ENCODE data around the gene CAMSAP2.

Gene CAMSAP2, protein sequence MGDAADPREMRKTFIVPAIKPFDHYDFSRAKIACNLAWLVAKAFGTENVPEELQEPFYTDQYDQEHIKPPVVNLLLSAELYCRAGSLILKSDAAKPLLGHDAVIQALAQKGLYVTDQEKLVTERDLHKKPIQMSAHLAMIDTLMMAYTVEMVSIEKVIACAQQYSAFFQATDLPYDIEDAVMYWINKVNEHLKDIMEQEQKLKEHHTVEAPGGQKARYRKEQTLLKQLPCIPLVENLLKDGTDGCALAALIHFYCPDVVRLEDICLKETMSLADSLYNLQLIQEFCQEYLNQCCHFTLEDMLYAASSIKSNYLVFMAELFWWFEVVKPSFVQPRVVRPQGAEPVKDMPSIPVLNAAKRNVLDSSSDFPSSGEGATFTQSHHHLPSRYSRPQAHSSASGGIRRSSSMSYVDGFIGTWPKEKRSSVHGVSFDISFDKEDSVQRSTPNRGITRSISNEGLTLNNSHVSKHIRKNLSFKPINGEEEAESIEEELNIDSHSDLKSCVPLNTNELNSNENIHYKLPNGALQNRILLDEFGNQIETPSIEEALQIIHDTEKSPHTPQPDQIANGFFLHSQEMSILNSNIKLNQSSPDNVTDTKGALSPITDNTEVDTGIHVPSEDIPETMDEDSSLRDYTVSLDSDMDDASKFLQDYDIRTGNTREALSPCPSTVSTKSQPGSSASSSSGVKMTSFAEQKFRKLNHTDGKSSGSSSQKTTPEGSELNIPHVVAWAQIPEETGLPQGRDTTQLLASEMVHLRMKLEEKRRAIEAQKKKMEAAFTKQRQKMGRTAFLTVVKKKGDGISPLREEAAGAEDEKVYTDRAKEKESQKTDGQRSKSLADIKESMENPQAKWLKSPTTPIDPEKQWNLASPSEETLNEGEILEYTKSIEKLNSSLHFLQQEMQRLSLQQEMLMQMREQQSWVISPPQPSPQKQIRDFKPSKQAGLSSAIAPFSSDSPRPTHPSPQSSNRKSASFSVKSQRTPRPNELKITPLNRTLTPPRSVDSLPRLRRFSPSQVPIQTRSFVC (N-terminal part only)

DNA sequence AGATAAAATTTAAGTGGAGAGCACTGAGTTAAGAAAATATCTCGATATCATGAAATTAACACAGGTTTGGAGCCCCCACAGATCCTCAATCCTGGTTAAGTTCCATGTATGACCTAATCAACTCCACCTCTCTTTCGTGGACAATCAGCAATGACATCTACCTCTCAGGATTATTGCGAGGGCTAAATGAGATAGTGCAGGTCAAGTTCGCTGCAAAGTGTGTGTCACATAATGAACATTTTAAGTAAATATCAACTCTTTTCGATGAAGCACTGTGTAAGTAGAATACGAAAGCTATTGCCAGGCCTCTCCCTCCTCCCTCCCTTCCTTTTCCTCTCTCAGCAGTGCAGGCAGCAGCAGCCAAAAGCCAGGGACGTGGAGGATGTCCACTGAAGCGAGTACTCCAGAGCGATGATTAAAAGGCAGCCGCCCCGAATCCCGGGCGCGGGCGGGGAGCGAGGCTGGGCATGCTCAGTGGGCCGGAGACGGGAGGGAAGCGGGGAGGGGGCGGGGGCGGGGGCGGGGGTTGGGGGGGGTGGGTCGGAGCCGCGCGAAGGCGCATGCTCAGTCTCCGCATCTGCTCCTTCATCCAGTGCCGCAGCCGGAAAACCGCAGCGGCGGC is at the start of gene CAMSAP2:
Gene CAMSAP2, plus strand, starts transcription at position 567 of the 622 bp plus-strand sequence. CDS start 935 bp downstream, outside the sequence.
- DNase-seq (ENCODE audit: insufficient read length, low spot score) (peak; percentile 84), FAIRE-seq (no peak)
- TF ChIP-seq POLR2A (IDR thresholded peaks at IDR 0.05; ENCODE audit: low read depth, low read length) = peak; percentile 80

DNA sequence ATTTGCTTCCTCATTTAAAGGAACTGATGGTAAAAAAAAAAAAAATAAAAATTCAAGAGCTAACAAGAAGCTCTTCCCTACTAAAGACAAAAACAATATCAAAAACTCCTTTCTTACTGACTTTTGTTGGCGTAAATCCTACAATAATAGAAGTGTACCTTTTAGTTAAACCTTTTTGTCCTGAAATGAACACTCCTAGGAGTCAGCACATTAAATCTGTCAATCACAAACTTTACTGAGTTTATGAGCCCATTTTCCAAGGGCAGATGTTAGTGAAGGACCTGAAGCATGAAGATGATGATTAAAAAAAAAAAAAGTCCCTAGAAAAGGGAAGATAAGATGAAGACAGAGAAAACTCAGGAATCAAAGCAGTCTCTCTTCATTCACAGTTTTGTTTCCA is 46.4 kb upstream of the CAMSAP2 start:
- FAIRE-seq = no peak
- TF ChIP-seq POLR2A (IDR thresholded peaks at IDR 0.05; ENCODE audit: low read depth, low read length) = no peak
- DNase-seq (ENCODE audit: insufficient read length, low spot score) = no peak

DNA sequence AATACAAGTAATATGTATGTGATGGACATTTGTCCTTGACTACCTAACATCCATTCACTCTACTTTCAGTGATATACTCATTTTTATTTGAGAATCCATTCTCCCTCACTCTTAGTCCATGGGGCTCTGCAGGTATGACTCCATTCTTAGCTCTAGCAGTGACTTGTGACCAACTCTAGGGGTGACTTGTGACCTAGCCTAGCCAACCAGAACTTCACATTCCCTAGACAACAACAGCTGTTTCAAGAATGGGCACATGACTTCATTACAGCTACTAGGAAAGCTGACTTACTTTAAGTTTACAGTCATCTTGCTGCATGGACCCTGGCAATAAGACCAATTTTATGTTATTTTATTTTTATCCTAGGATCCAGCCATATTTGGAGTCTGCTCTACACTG is 45.4 kb upstream of the CAMSAP2 start:
- TF ChIP-seq POLR2A (IDR thresholded peaks at IDR 0.05; ENCODE audit: low read depth, low read length) = no peak
- FAIRE-seq (no peak), DNase-seq (ENCODE audit: insufficient read length, low spot score) (no peak)

DNA sequence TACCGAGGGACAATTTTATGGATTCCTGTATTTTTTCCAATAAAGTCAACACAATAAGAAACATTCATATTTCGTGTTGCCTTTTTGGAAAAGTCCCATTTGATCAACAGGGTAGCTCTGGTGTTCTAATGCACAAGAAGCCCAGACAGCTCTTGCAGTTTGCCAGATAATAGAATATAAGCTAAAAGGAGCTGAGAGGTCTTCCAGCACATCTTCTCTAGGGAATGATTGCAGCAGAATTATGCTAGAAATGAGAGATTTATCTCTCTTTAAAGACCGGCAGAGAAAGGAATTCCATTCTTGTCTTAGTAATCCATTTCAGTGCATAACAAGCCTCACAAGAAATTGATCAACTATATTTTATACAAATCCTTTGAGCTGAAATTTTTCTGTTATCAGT is 44.0 kb upstream of the CAMSAP2 start:
- DNase-seq (ENCODE audit: insufficient read length, low spot score) (no peak), FAIRE-seq (no peak)
- TF ChIP-seq POLR2A (IDR thresholded peaks at IDR 0.05; ENCODE audit: low read depth, low read length) = no peak

DNA sequence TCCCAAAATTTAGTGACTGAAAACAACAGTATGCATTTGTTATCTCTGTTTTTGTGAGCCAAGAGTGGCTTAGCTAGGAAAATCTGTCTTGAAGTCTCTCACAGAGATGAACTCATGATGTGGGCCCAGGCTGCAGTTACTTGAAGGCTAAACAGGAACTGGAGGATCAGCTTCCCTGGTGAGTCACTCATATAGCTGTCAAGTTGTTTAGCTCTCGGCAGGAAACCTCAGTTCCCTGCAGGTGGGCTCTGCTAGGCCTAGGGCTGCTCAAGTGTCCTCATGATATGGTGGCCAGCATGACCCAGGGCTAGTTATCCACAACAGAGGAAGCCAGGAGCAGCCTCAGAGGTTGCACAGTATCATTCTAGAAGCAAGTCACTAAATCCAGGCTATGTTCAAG is 38.8 kb upstream of the CAMSAP2 start:
- peak; percentile 55 for FAIRE-seq
- TF ChIP-seq POLR2A (IDR thresholded peaks at IDR 0.05; ENCODE audit: low read depth, low read length) = no peak
- DNase-seq (ENCODE audit: insufficient read length, low spot score) = peak; percentile 23

DNA sequence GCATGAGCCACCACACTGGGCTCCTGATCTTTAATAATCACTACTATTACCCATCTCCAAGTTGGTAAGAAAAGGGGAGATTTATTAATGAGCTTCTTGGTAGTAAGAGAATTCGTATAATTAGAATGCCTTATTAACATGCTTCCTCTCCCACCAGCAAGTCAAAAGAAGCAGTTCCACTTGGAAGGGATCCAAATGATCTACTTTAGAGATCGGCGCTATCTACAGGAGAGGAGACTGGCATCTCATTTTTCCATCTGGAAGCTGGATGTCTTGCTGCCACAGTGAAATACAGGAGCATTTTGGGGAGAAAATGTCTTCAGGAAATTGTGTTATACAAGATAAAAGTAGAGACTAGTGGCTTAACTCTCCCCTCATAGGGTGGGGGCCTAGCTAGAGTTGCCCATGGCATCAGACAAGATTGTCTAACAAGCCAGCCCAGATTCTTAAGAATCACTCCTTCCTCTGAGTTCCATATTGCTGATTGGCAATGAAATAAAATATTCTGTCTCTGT is 33.6 kb upstream of the CAMSAP2 start:
- TF ChIP-seq POLR2A (IDR thresholded peaks at IDR 0.05; ENCODE audit: low read depth, low read length) = no peak
- no peak for FAIRE-seq
- DNase-seq (ENCODE audit: insufficient read length, low spot score) = no peak

DNA sequence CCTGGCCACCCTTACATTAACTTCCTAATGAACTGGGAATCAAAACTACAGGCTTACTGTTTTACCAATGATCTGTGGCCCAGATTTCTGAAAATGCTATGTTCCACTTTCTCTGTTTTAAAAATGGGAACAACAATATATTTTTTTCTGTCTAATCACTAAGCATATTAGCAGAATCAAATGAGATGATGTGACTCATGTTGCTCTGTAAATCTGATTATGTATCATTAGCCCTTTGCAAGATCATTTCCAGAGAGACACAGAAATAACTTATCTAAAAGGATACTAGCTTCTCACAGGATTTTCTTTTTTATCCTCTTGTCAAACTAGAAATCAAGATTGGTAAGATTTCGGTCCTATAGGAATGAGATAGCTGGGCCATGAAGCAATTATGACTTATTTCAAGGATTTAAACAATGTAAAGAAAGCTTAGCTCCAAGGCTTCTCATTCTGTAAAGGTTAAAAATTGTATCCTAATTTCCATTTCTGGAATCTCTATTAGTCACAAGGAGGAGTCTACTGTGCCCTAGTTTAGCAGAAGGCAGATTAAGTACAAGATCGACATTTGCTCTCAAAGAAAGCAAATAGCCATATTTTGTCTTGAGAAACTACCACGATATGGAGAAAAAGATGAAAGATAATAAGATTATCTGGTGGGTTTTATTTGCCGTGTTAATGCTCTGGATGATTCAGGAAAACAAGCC is 32.4 kb upstream of the CAMSAP2 start:
- DNase-seq (ENCODE audit: insufficient read length, low spot score) = no peak
- no peak for FAIRE-seq
- TF ChIP-seq POLR2A (IDR thresholded peaks at IDR 0.05; ENCODE audit: low read depth, low read length) = no peak

DNA sequence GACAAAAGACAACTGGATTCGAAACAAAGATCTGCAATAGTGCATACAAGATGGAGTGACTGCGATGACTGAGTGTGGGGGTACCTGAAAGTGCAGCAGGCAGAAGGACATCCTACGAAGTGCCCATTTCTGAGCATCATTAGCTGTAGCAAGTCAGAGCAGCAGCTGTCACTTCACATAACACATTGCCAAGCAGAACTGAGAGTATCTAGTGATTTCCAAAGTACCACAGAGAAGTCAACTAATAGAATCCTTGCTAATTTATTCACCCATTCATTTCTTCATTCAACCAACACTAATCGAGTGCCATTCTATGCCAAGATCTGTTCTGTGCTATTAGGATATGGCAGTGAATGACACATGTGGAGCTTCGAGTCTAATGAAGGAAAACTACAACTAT is 31.6 kb upstream of the CAMSAP2 start:
- DNase-seq (ENCODE audit: insufficient read length, low spot score) = no peak
- FAIRE-seq = no peak
- TF ChIP-seq POLR2A (IDR thresholded peaks at IDR 0.05; ENCODE audit: low read depth, low read length) = no peak

DNA sequence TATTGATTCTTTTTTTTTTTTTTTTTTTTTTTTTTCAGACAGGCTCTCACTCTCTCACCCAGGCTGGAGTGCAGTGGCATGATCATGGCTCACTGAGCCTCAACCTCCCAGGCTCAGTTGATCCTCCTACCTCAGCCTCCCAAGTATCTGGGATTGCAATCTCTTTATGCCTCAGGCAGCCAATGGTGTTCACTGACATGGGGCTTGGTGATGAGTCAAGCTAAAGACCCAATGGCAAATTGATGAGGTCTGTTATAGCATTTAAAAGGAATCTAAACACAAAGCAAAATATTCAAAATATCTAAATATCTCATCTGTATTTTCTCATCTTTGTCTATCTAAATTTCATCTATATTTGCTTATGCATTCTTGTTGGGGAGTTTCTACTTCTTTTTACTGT is 30.5 kb upstream of the CAMSAP2 start:
- no peak for TF ChIP-seq POLR2A (IDR thresholded peaks at IDR 0.05; ENCODE audit: low read depth, low read length)
- FAIRE-seq (no peak), DNase-seq (ENCODE audit: insufficient read length, low spot score) (no peak)

DNA sequence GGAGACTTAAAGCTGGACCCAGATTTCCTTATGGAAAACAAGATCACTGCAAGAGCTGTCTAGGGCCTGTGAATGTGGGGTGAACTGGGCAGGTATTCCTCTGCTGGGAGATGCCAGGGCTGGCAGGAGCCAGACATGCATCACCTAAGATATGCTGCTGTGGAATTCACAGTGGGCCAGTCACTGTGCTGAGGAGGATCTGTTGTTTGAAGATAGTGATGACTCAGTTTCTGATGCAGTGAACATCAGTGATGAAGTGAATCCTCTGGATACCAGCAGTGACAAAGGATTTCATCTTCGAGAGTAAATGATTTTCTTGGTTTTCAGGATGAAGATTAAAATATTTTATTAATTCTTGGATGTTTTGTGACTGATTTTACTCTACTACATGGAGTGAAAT is 29.9 kb upstream of the CAMSAP2 start:
- FAIRE-seq (no peak), DNase-seq (ENCODE audit: insufficient read length, low spot score) (no peak)
- no peak for TF ChIP-seq POLR2A (IDR thresholded peaks at IDR 0.05; ENCODE audit: low read depth, low read length)

DNA sequence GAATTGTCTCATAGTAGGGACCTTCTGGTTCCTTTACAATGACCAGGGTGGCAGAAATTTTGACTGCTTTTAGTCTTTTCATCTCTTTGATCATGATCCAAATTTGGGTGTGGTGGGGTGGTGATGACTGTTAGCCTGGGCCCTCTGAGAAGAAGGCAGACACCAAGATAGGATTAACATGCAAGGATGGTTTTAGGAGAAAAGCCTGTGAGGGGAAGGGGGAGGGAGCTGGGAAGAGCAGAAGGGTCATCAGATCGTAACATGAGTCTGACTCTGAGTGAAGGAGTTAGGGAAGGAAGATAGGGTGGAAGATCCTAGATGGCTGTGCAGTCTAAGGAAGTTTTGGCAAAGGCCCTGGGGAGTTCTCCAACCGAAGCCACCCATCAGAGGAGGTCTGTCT is 28.5 kb upstream of the CAMSAP2 start:
- no peak for FAIRE-seq
- TF ChIP-seq POLR2A (IDR thresholded peaks at IDR 0.05; ENCODE audit: low read depth, low read length) = no peak
- no peak for DNase-seq (ENCODE audit: insufficient read length, low spot score)

DNA sequence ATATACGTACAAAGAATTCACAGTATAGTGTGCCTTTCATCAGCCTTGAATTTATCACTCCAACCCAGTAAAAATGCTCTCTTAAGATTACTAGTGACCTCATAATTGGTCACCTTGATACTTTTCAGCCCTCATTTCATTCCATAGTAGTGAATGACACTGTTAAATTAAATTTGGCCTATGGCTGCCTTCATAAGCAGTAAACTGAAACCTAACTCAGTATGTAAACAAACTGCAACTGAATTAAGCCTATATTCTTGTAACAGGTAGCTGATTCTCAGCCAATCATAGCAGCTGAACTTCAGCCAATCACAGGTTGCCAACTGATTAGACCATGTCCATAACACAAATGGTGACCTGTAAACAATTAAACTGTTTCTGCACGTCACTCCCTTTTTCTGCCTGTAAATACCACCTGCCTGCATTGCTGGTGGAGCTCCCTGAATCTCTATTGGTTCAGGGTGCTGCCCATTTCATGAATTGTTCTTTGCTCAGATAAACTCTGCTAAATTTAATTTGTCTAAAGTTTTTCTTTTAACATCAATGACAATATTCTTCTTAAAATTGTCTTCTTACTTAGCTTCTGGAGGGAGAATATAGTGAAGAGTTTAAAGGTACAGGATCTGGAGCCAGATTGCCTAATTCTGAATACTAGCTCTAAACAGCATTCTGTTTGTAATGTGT is 24.0 kb upstream of the CAMSAP2 start:
- DNase-seq (ENCODE audit: insufficient read length, low spot score) (no peak), FAIRE-seq (no peak)
- TF ChIP-seq POLR2A (IDR thresholded peaks at IDR 0.05; ENCODE audit: low read depth, low read length) = no peak

DNA sequence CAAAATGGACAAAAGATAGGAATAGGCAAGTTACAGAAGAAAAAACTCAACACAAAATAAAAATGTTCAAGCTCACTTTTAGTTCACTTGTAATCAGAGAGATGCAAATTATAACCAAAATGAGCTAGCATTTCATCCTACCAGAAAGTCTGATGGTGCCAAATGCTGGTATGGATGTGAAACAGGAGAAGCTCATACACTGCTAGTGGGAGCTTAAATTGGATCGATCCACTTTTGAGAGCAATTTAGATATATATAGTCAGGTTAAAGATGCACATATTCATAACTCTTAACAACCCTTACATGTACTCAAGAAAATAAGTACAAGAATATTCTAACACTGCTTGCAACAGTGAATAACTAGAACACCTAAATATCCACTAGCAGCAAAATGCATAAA is 18.5 kb upstream of the CAMSAP2 start:
- DNase-seq (ENCODE audit: insufficient read length, low spot score) (no peak), FAIRE-seq (no peak)
- TF ChIP-seq POLR2A (IDR thresholded peaks at IDR 0.05; ENCODE audit: low read depth, low read length) = no peak

Measured in H54 (cell line).